ENCODE results near the gene ZCCHC7. TPM values are rescaled to one million over a fixed set of nuclear protein-coding genes. Genes with fewer than 3 reads are reported as not detected.
A peak's percentile ranks its signal among the peaks of the same experiment; 100 is the strongest.

The ZCCHC7 gene
- total and polyA plus RNA-seq, 9 of the 15 experiments (the other 6 are each of a cell fraction or from before 2014, with no cell fraction given): 34.1 to 68.9 (median 48.8) TPM

- TF ChIP-seq AFF1 (IDR thresholded peaks at IDR 0.05; ENCODE audit: low read depth in 1 of 2, partially characterized antibody in 2 of 2): peak; percentile 75 to 87
- peak; percentile 63 for TF ChIP-seq ASH1L (IDR thresholded peaks at IDR 0.05; ENCODE audit: borderline replicate concordance, low read depth, partially characterized antibody)
- no peak for TF ChIP-seq YBX1 (IDR thresholded peaks at IDR 0.05)
- TF ChIP-seq SRF (CRISPR knock-in tag; IDR thresholded peaks at IDR 0.05): peak in 1 of 2 experiments; percentile 76; a peak in 2 of 4 replicates
- TF ChIP-seq ZFX (CRISPR knock-in tag; IDR thresholded peaks at IDR 0.05): peak; percentile 91
- no peak for TF ChIP-seq ZSCAN32 (CRISPR knock-in tag; IDR thresholded peaks at IDR 0.05)
- TF ChIP-seq HOXB6 (CRISPR knock-in tag; IDR thresholded peaks at IDR 0.05; ENCODE audit: borderline replicate concordance): no peak
- peak; percentile 87 for TF ChIP-seq SMAD3 (CRISPR knock-in tag; conservative IDR thresholded peaks at IDR 0.05)
- TF ChIP-seq CHD1 (IDR thresholded peaks at IDR 0.05; ENCODE audit: low read length): no peak
- TF ChIP-seq RFX5 (IDR thresholded peaks at IDR 0.05; ENCODE audit: low read depth, low read length): no peak
- TF ChIP-seq KLF16 (IDR thresholded peaks at IDR 0.05): no peak
- TF ChIP-seq KLF6 (CRISPR knock-in tag; IDR thresholded peaks at IDR 0.05; ENCODE audit: borderline replicate concordance): peak; percentile 88; the same call in 1 of the 2 replicates
- no peak for TF ChIP-seq ETS2 (tag; IDR thresholded peaks at IDR 0.05; ENCODE audit: borderline replicate concordance, poor library complexity, severe bottlenecking)
- TF ChIP-seq SNRNP70 (optimal IDR thresholded peaks at IDR 0.05; ENCODE audit: low read depth, low read length): no peak
- no peak for TF ChIP-seq DNMT1 (IDR thresholded peaks at IDR 0.05)
- TF ChIP-seq MECOM (CRISPR knock-in tag; IDR thresholded peaks at IDR 0.05): peak; percentile 93
- TF ChIP-seq BHLHE40 (IDR thresholded peaks at IDR 0.05; ENCODE audit: low read length): peak; percentile 94
- TF ChIP-seq SOX6 (IDR thresholded peaks at IDR 0.05): peak; percentile 71
- peak; percentile 62 for TF ChIP-seq PTTG1 (tag; IDR thresholded peaks at IDR 0.05; ENCODE audit: low read depth)
- peak; percentile 99 for TF ChIP-seq NRF1 (conservative IDR thresholded peaks at IDR 0.05 in 1 of 2, IDR thresholded peaks at IDR 0.05 in 1 of 2)
- TF ChIP-seq ZFP1 (CRISPR knock-in tag; IDR thresholded peaks at IDR 0.05): no peak; the same call in 1 of the 2 replicates
- no peak for TF ChIP-seq BDP1 (IDR thresholded peaks at IDR 0.05; ENCODE audit: insufficient read depth, insufficient read length)
- TF ChIP-seq TAF7 (tag; IDR thresholded peaks at IDR 0.05): peak; percentile 70
- TF ChIP-seq CBFA2T2 (conservative IDR thresholded peaks at IDR 0.05): peak; percentile 40
- TF ChIP-seq ATF1 (CRISPR knock-in tag; IDR thresholded peaks at IDR 0.05): peak; percentile 67
- peak; percentile 95 for TF ChIP-seq ATF1 (tag; IDR thresholded peaks at IDR 0.05)
Observed at GRCh38 chr9:37119907-37120842, at the start of gene ZCCHC7 (continued).
